ENCODE results near the gene ATP8A2. TPM values are rescaled to one million over a fixed set of nuclear protein-coding genes. Genes with fewer than 3 reads are reported as not detected.

ATP8A2 gene
- total RNA-seq, 5 donors from 2014 or later (not counting 1 experiment from before 2014, with no cell fraction given): 0.39 to 0.85 (median 0.73) TPM

- peaks cover 0 to 2% (median 0%) of the 10 kb centered on the region in 3 donors for H3K4me1 Mint-ChIP-seq
- no peak for ATAC-seq (replicated peaks in 1 of 4)
- ChIA-PET POLR2A (no interaction called here), CTCF (no interaction called here)
- 85% methylated on average over 4 of the region's 4 CpGs for WGBS (ENCODE audit: insufficient coverage)
- no peak overlapping the region for H3K27ac Mint-ChIP-seq
- Histone ChIP-seq H3K27me3 (replicated peaks in 1 of 2; ENCODE audit: control insufficient read depth in 2 of 2, extremely low read depth in 1 of 2, insufficient read depth in 2 of 2, low read length in 1 of 2) (no peaks in the 10 kb centered on the region), H3K27ac (ENCODE audit: low read length) (no peak overlapping the region), H3K4me1 (ENCODE audit: control insufficient read depth in 1 of 2, extremely low read depth in 1 of 2, insufficient read depth in 2 of 2, low read length in 2 of 2) (peaks cover 24 to 32% of the 10 kb centered on the region in 2 experiments), H3K9me3 (no peaks in the 10 kb centered on the region), H3K4me3 (ENCODE audit: control insufficient read depth in 1 of 2, extremely low read depth in 1 of 2, low read length in 1 of 2) (no peak overlapping the region), H3K36me3 (ENCODE audit: control insufficient read depth in 2 of 2, extremely low read depth in 1 of 2, insufficient read depth in 1 of 2, low read length in 1 of 2) (no peaks in the 10 kb centered on the region)
- no peaks in the 10 kb centered on the region for H3K27me3 Mint-ChIP-seq
- H3K9me3 Mint-ChIP-seq: no peaks in the 10 kb centered on the region
- no peaks in the 10 kb centered on the region for H3K36me3 Mint-ChIP-seq
- DNase-seq: no peak
- no peak overlapping the region for H3K4me3 Mint-ChIP-seq
These were observed 536.6 kb downstream of the ATP8A2 start for GRCh38 chr13:25908366-25908765.

GRCh38 chr13:25910243-25910642 is 538.5 kb downstream of the ATP8A2 start:
- Mint-ChIP-seq H3K27ac (no peak overlapping the region), H3K4me3 (no peak overlapping the region), H3K27me3 (peaks cover 0 to 2% of the 10 kb centered on the region in 2 donors), H3K36me3 (no peaks in the 10 kb centered on the region), H3K9me3 (no peaks in the 10 kb centered on the region), H3K4me1 (peaks cover 0 to 2% (median 0%) of the 10 kb centered on the region in 3 donors)
- Histone ChIP-seq H3K4me1 (ENCODE audit: control insufficient read depth in 1 of 2, extremely low read depth in 1 of 2, insufficient read depth in 2 of 2, low read length in 2 of 2) (peaks cover 12 to 19% of the 10 kb centered on the region in 2 experiments), H3K4me3 (ENCODE audit: control insufficient read depth in 1 of 2, extremely low read depth in 1 of 2, low read length in 1 of 2) (no peak overlapping the region), H3K9me3 (no peaks in the 10 kb centered on the region), H3K27me3 (replicated peaks in 1 of 2; ENCODE audit: control insufficient read depth in 2 of 2, extremely low read depth in 1 of 2, insufficient read depth in 2 of 2, low read length in 1 of 2) (no peaks in the 10 kb centered on the region), H3K27ac (ENCODE audit: low read length) (no peak overlapping the region), H3K36me3 (ENCODE audit: control insufficient read depth in 2 of 2, extremely low read depth in 1 of 2, insufficient read depth in 1 of 2, low read length in 1 of 2) (no peaks in the 10 kb centered on the region)
- no CpG with 5 or more reads among the region's 4 CpGs for WGBS (ENCODE audit: insufficient coverage)
- no peak for ATAC-seq (replicated peaks in 1 of 4)
- CTCF ChIA-PET: interaction anchor here (0.7 kb wide), 3 partner anchors 25 to 1072 kb away, joined by 3 to 6 read pairs (median 4); no protein-coding TSS in a partner anchor
- POLR2A ChIA-PET: no interaction called here
- no peak for DNase-seq

GRCh38 chr13:25910991-25911419 is 539.2 kb downstream of the ATP8A2 start:
- Histone ChIP-seq H3K4me1 (ENCODE audit: control insufficient read depth in 1 of 2, extremely low read depth in 1 of 2, insufficient read depth in 2 of 2, low read length in 2 of 2) (peaks cover 4 to 12% of the 10 kb centered on the region in 2 experiments), H3K4me3 (ENCODE audit: control insufficient read depth in 1 of 2, extremely low read depth in 1 of 2, low read length in 1 of 2) (no peak overlapping the region), H3K9me3 (no peaks in the 10 kb centered on the region), H3K36me3 (ENCODE audit: control insufficient read depth in 2 of 2, extremely low read depth in 1 of 2, insufficient read depth in 1 of 2, low read length in 1 of 2) (no peaks in the 10 kb centered on the region), H3K27ac (ENCODE audit: low read length) (no peak overlapping the region), H3K27me3 (replicated peaks in 1 of 2; ENCODE audit: control insufficient read depth in 2 of 2, extremely low read depth in 1 of 2, insufficient read depth in 2 of 2, low read length in 1 of 2) (no peaks in the 10 kb centered on the region)
- ATAC-seq (replicated peaks in 1 of 4) (no peak), DNase-seq (no peak)
- CTCF ChIA-PET: interaction anchor here in 1 of 2 donors (0.7 kb wide), 1 partner anchor 24 kb away, joined by 6 read pairs; no protein-coding TSS in a partner anchor
- Mint-ChIP-seq H3K27ac (no peak overlapping the region), H3K36me3 (no peaks in the 10 kb centered on the region), H3K27me3 (peaks cover 0 to 2% of the 10 kb centered on the region in 2 donors), H3K4me1 (peaks cover 0 to 2% (median 0%) of the 10 kb centered on the region in 3 donors), H3K9me3 (no peaks in the 10 kb centered on the region), H3K4me3 (no peak overlapping the region)
- POLR2A ChIA-PET: interaction anchor here in 1 of 2 donors (0.6 kb wide), 1 partner anchor 308 kb away, joined by 3 read pairs; no protein-coding TSS in a partner anchor

GRCh38 chr13:25912961-25913360 is 541.2 kb downstream of the ATP8A2 start:
- Mint-ChIP-seq H3K9me3 (no peaks in the 10 kb centered on the region), H3K4me1 (peaks cover 0 to 2% (median 0%) of the 10 kb centered on the region in 3 donors), H3K36me3 (no peaks in the 10 kb centered on the region), H3K4me3 (no peak overlapping the region), H3K27ac (no peak overlapping the region), H3K27me3 (peaks cover 0 to 2% of the 10 kb centered on the region in 2 donors)
- Histone ChIP-seq H3K27ac (ENCODE audit: low read length) (no peak overlapping the region), H3K4me1 (ENCODE audit: control insufficient read depth in 1 of 2, extremely low read depth in 1 of 2, insufficient read depth in 2 of 2, low read length in 2 of 2) (no peaks in the 10 kb centered on the region), H3K4me3 (ENCODE audit: control insufficient read depth in 1 of 2, extremely low read depth in 1 of 2, low read length in 1 of 2) (no peak overlapping the region), H3K9me3 (no peaks in the 10 kb centered on the region), H3K27me3 (replicated peaks in 1 of 2; ENCODE audit: control insufficient read depth in 2 of 2, extremely low read depth in 1 of 2, insufficient read depth in 2 of 2, low read length in 1 of 2) (no peaks in the 10 kb centered on the region), H3K36me3 (ENCODE audit: control insufficient read depth in 2 of 2, extremely low read depth in 1 of 2, insufficient read depth in 1 of 2, low read length in 1 of 2) (no peaks in the 10 kb centered on the region)
- ATAC-seq (replicated peaks in 1 of 4) (no peak), DNase-seq (no peak)
- ChIA-PET CTCF (no interaction called here), POLR2A (no interaction called here)
- 90% methylated on average over 2 of the region's 4 CpGs for WGBS (ENCODE audit: insufficient coverage)

DNA sequence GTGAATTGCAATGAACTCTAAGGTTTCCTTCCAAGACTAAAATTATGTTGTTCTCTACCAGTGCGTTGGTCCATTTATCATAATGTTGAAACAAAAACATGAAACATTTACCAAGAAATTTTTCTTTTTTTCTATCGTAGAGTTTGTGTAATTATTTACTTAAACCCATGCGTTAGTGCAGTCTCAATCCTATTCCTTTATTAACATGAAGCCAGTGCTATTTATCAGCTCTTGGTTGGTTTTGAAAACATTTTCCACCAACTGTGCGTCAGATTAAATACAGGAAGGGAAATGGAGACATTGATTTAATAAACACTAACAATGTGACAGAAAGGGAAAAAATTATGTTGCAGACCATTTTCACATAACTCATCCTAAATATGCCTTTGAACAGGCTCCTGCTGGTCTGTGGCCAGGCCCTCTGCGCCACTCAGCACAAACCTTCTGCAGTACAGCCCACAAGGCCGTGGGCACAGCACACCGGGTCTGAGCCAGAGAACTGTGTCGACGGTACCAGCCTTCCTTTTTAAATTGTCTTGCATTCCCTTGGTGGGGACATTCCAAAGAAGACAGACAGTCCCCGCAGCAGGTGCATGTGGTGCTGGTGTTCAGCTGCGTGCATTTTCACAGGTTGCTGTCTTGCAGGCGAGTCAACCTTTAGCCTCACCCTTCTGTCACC is 544.2 kb downstream of the ATP8A2 start:
- ChIA-PET CTCF (no interaction called here), POLR2A (no interaction called here)
- H3K9me3 Mint-ChIP-seq: no peaks in the 10 kb centered on the region
- ATAC-seq (replicated peaks in 1 of 4) (no peak), DNase-seq (no peak)
- WGBS (ENCODE audit: insufficient coverage): 83% methylated on average over 8 of the region's 12 CpGs
- peaks cover 8 to 11% (median 10%) of the 10 kb centered on the region in 3 donors for H3K4me1 Mint-ChIP-seq
- peaks cover 0 to 7% of the 10 kb centered on the region in 2 experiments for H3K4me1 ChIP-seq (ENCODE audit: control insufficient read depth in 1 of 2, extremely low read depth in 1 of 2, insufficient read depth in 2 of 2, low read length in 2 of 2)
- no peak overlapping the region for H3K27ac ChIP-seq (ENCODE audit: low read length)
- no peak overlapping the region for H3K4me3 ChIP-seq (ENCODE audit: control insufficient read depth in 1 of 2, extremely low read depth in 1 of 2, low read length in 1 of 2)
- no peaks in the 10 kb centered on the region for H3K9me3 ChIP-seq
- H3K4me3 Mint-ChIP-seq: no peak overlapping the region
- H3K36me3 ChIP-seq (ENCODE audit: control insufficient read depth in 2 of 2, extremely low read depth in 1 of 2, insufficient read depth in 1 of 2, low read length in 1 of 2): no peaks in the 10 kb centered on the region
- H3K36me3 Mint-ChIP-seq: no peaks in the 10 kb centered on the region
- no peak overlapping the region for H3K27ac Mint-ChIP-seq
- H3K27me3 Mint-ChIP-seq: peaks cover 0 to 2% of the 10 kb centered on the region in 2 donors
- no peaks in the 10 kb centered on the region for H3K27me3 ChIP-seq (replicated peaks in 1 of 2; ENCODE audit: control insufficient read depth in 2 of 2, extremely low read depth in 1 of 2, insufficient read depth in 2 of 2, low read length in 1 of 2)

GRCh38 chr13:25920277-25920676 is 548.5 kb downstream of the ATP8A2 start:
- 67% methylated on average over 4 of the region's 4 CpGs for WGBS (ENCODE audit: insufficient coverage)
- CTCF ChIA-PET: interaction anchor here in 1 of 2 donors (0.6 kb wide), 1 partner anchor 117 kb away, joined by 3 read pairs; no protein-coding TSS in a partner anchor
- H3K4me1 ChIP-seq (ENCODE audit: control insufficient read depth in 1 of 2, extremely low read depth in 1 of 2, insufficient read depth in 2 of 2, low read length in 2 of 2): peaks cover 0 to 7% of the 10 kb centered on the region in 2 experiments
- Mint-ChIP-seq H3K4me1 (peaks cover 8 to 11% (median 10%) of the 10 kb centered on the region in 3 donors), H3K36me3 (no peaks in the 10 kb centered on the region), H3K4me3 (peak overlapping the region in 1 of 3 donors; percentile 27), H3K27me3 (no peaks in the 10 kb centered on the region), H3K27ac (no peak overlapping the region), H3K9me3 (no peaks in the 10 kb centered on the region)
- no peaks in the 10 kb centered on the region for H3K27me3 ChIP-seq (replicated peaks in 1 of 2; ENCODE audit: control insufficient read depth in 2 of 2, extremely low read depth in 1 of 2, insufficient read depth in 2 of 2, low read length in 1 of 2)
- H3K36me3 ChIP-seq (ENCODE audit: control insufficient read depth in 2 of 2, extremely low read depth in 1 of 2, insufficient read depth in 1 of 2, low read length in 1 of 2): no peaks in the 10 kb centered on the region
- POLR2A ChIA-PET: interaction anchor here in 1 of 2 donors (0.8 kb wide), 1 partner anchor 95 kb away, joined by 3 read pairs; no protein-coding TSS in a partner anchor
- ATAC-seq (replicated peaks in 1 of 4) (peak in 1 of 4 experiments; percentile 42), DNase-seq (no peak)
- no peak overlapping the region for H3K27ac ChIP-seq (ENCODE audit: low read length)
- no peak overlapping the region for H3K4me3 ChIP-seq (ENCODE audit: control insufficient read depth in 1 of 2, extremely low read depth in 1 of 2, low read length in 1 of 2)
- H3K9me3 ChIP-seq: no peaks in the 10 kb centered on the region
